ENCODE data around the gene CGB8. TPM values are rescaled to one million over a fixed set of nuclear protein-coding genes. Genes with fewer than 3 reads are reported as not detected.
"Not testable (repeated sequence)": the region's sequence is repeated elsewhere in the genome, so short reads cannot be mapped to it uniquely, and the experiment has no call there.

CGB8 gene
- total and polyA plus RNA-seq, 2 experiments from 2014 or later: 0.50 to 0.53 TPM

GRCh38 chr19:49080392-49080791, 31.5 kb upstream of the CGB8 start:
- no peak overlapping the region for H3K4me2 ChIP-seq
- H4K20me1 ChIP-seq (ENCODE audit: insufficient read depth, poor library complexity, severe bottlenecking): no peaks in the 10 kb centered on the region
- no peaks in the 10 kb centered on the region for H3K9me3 ChIP-seq (ENCODE audit: low read depth)
- H3K27ac ChIP-seq: no peak overlapping the region
- 89% methylated on average over 4 of the region's 4 CpGs for WGBS (ENCODE audit: low lambda C conversion rate, missing lambda C conversion rate)
- H3K36me3 ChIP-seq (replicated peaks; ENCODE audit: insufficient read depth, low read depth): no peaks in the 10 kb centered on the region
- peaks cover under 1% of the 10 kb centered on the region for H3K79me2 ChIP-seq
- H3K27me3 ChIP-seq: no peaks in the 10 kb centered on the region
- H3K9me2 ChIP-seq (replicated peaks; ENCODE audit: insufficient read depth): no peaks in the 10 kb centered on the region
- H2AFZ ChIP-seq: no peak overlapping the region
- TF ChIP-seq EZH2 (IDR thresholded peaks at IDR 0.05; ENCODE audit: borderline replicate concordance) (no peak), EZH2phosphoT487 (IDR thresholded peaks at IDR 0.05; ENCODE audit: low read depth, severe bottlenecking, unreplicated experiment) (no peak), CTCF (IDR thresholded peaks at IDR 0.05; ENCODE audit: poor library complexity) (no peak)
- no peak for DNase-seq (ENCODE audit: low spot score)
- H3K4me1 ChIP-seq (ENCODE audit: insufficient read depth): peaks cover 4% of the 10 kb centered on the region
- H3K4me3 ChIP-seq: no peak overlapping the region

- H3K4me1 ChIP-seq (ENCODE audit: insufficient read depth); H4K20me1 ChIP-seq (ENCODE audit: insufficient read depth, poor library complexity, severe bottlenecking); H3K79me2 ChIP-seq; H3K9me2 ChIP-seq (replicated peaks; ENCODE audit: insufficient read depth); H3K36me3 ChIP-seq (replicated peaks; ENCODE audit: insufficient read depth, low read depth); H3K27ac ChIP-seq; H3K9me3 ChIP-seq (ENCODE audit: low read depth); H2AFZ ChIP-seq; H3K4me3 ChIP-seq; H3K4me2 ChIP-seq: not testable (repeated sequence)
- TF ChIP-seq CTCF (IDR thresholded peaks at IDR 0.05; ENCODE audit: poor library complexity): peak; percentile 63
- 21% methylated on average over 9 of the region's 9 CpGs for WGBS (ENCODE audit: low lambda C conversion rate, missing lambda C conversion rate)
- peaks cover 35% of the 10 kb centered on the region for H3K27me3 ChIP-seq
- peak; percentile 60 for DNase-seq (ENCODE audit: low spot score)
Observed at GRCh38 chr19:49074869-49075268, 26.0 kb upstream of the CGB8 start.

- Histone ChIP-seq H3K36me3 (replicated peaks; ENCODE audit: insufficient read depth, low read depth) (no peaks in the 10 kb centered on the region), H3K79me2 (no peaks in the 10 kb centered on the region), H3K9me2 (replicated peaks; ENCODE audit: insufficient read depth) (no peaks in the 10 kb centered on the region), H4K20me1 (ENCODE audit: insufficient read depth, poor library complexity, severe bottlenecking) (no peaks in the 10 kb centered on the region), H3K4me1 (ENCODE audit: insufficient read depth) (no peaks in the 10 kb centered on the region), H3K9me3 (ENCODE audit: low read depth) (no peaks in the 10 kb centered on the region), H2AFZ (no peak overlapping the region), H3K27me3 (peaks cover 43% of the 10 kb centered on the region), H3K27ac (no peak overlapping the region), H3K4me2 (no peak overlapping the region), H3K4me3 (no peak overlapping the region)
- TF ChIP-seq EZH2 (IDR thresholded peaks at IDR 0.05; ENCODE audit: borderline replicate concordance): no peak
- no peak for TF ChIP-seq EZH2phosphoT487 (IDR thresholded peaks at IDR 0.05; ENCODE audit: low read depth, severe bottlenecking, unreplicated experiment)
- TF ChIP-seq CTCF (IDR thresholded peaks at IDR 0.05; ENCODE audit: poor library complexity): no peak
- no peak for DNase-seq (ENCODE audit: low spot score)
- WGBS (ENCODE audit: low lambda C conversion rate, missing lambda C conversion rate): 75% methylated on average over 22 of the region's 23 CpGs
Observed at GRCh38 chr19:49073514-49074378, 24.8 kb upstream of the CGB8 start.

All from hepatocyte (in vitro differentiated cells).